8988T (cell line): Measurements from ENCODE around the gene E2F2.

ENCODE experiments used
- DNase-seq: peaks from one replicate; pipeline ENCODE4 v3.0.0; 2011

The E2F2 gene

DNA sequence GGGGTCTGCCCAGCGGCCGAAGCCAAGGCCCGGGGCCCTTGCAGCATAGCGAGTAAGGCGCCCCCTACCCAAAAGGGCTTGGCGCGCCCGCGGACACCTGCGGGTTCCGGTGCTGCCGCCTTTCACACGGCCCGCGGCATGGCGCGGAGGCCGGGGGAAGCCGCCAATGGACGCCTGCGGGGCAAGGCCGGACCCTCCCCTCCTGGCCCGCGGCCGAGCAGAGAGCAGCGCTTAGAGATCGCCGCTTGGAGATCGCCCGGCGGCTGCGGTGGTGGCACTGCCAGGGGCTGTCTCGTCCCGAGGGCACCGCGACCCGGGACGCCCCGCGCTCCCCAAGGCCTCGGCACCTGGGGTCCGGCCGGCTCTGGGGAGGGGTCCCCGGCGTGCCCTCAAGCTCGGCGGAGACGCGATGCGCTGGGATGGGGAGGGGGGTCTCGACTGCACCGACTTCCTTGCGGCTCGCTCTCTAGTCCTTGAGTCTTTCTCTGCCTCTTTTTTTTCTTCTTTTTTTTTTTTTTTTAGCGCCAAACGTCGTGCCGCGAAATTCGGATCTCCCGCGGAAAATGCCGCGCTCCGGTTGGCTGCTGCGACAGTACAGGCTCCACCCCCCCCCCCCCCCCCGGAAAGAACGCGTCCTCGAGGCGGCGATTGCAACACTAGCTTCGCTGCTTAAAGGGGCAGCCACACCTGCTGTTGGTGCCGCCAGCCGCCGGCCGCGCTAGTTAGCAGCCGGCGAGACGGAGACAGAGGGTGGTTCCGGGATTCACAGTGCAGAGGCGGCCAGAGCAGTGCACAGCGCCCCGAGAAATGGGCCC is at the start of gene E2F2:
E2F2 (minus strand) TSS at position 487 of the 815 bp plus-strand sequence; CDS start at position 47, 440 bp downstream.
- DNase-seq, result peak; percentile 61

GRCh38 chr1:23578997-23579363 is 47.9 kb upstream of the E2F2 start:
- no peak for DNase-seq

DNA sequence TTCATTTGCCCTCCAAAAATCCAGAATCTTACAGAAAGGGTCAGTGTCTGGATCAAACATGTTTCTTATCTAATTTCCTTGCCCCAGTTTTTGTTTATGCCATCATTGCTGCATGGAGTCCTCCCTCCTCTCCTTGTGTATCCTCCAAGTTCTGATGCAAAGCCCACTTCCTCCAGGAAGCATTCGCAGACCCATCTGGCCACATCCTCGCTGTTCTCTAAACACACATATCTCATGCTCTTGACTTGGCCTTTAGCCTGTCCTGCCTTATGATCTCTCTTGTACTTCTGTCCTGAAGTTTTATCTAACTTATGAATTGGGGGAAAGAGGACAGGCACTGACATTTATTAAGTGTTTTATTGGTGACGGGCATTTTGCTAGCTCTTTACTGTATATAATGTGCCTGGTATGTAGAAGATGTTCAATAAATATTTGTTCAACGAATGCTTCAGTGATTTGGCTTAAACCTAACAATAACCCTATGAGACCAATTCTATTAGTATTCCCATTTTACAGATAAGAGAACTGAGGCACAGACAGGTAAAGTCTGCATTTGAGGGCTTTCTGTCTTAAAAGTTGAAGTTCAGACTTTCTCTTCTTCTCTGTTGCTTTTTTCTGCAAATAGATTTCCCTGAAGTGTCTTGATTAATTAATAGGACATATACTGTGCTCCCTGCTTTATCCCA is 47.4 kb upstream of the E2F2 start:
- no peak for DNase-seq

GRCh38 chr1:23577056-23578004 is 46.3 kb upstream of the E2F2 start:
- DNase-seq, result no peak

DNA sequence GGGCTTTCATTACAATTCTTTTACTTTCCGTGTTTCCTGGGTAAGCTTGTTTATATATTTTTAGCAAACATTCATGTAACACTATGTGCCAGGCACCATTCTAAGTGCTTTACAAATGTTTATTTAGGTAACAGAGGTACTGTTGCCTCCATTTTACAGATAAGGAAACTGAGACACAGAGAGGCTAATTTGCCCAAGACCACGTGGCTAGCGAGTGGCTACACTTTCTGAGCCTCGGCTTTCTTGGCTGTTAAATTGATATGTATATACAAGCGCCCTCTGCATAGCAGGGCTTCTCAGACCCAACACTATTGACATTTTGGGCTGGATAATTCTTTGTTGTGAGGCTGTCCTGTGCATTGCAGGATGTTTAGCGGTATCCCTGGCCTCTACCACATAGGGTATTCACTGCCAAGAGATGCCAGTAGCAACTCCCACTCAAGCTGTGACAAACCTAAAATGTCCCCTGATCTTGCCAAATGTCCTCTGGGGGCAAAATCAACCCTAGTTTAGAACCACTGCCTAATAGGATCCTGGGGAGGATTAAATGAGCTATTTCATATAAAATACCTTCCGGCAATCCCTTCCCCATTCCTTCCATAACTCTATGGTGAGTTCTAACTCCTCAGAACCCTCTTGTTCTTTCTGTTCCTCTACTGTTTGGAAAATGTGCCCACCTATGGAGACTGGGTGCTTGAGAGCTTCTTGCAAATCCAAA is 45.5 kb upstream of the E2F2 start:
- no peak for DNase-seq

- no peak for DNase-seq
Measured at GRCh38 chr1:23575226-23575810, 44.3 kb upstream of the E2F2 start.

DNA sequence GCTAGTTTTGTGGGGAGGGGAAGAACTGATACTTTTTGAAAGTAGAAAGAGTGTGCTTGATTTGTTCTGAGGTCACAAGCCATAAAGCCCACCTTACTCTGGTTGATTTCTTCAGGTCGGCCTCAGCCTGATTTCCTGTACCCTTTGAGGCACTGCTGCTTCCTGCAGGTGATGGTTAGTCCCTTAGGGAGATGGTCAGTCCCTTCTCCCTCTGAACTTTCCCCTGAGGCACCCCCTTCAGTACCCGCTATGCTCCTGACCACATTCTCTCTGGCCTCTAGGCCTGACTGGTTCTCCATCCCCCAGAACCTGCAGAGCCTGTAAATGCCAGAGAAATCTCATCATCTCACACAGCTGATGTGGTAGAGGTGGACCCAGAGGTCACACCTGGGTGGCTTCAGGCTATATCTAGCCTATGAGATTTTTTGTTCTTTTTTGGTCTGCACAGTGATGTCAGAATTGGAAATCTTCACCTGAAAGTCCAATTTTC is 43.3 kb upstream of the E2F2 start:
- DNase-seq, result no peak

GRCh38 chr1:23573574-23574182 is 42.6 kb upstream of the E2F2 start:
- no peak for DNase-seq

DNA sequence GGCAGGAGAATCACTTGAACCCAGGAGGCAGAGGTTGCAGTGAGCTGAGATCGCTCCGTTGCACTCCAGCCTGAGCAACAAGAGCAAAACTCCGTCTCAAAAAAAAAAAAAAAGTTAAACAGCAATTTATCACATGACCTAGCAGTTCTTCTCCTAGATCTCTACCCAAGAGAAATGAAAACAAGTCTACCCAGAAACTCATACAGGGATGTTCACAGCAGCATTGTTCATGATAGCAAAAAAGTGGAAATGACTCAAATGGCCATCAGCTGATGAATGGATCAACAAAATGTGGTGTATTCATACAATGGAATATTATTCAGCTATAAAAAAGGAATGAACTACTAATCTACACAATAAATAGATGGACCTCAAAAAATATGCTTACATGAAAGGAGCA is 40.4 kb upstream of the E2F2 start:
- DNase-seq, result no peak

DNA sequence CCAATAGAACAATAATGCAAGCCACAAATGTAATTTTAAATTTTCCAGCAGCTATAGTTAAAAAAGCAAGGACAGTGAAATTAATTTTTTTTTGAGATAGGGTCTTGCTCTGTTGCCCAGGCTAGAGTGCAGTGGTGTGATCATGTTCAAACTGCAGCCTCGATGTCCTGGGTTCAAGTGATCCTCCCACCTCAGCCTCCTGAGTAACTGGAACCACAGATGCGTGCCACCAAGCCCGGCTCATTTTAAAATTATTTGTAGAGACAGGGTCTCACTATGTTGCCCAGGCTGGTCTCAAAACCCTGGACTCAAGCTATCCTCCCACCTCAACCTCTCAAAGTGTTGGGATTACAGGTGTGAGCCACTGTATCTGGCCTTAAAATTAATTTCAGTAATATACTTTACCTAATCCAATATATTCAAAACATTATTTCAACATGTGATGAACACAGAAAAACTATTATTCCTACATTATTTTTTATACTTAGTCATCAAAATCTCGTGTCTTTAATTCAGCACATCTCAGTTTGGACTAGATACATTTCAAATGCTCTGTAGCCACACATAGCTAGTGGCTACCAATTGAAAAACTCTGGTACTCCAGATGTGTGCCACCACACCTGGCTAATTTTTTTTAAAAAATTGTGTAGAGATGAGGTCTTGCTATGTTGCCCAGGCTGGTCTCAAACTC is 39.1 kb upstream of the E2F2 start:
- DNase-seq, result no peak

GRCh38 chr1:23568608-23569383 is 37.8 kb upstream of the E2F2 start:
- no peak for DNase-seq

DNA sequence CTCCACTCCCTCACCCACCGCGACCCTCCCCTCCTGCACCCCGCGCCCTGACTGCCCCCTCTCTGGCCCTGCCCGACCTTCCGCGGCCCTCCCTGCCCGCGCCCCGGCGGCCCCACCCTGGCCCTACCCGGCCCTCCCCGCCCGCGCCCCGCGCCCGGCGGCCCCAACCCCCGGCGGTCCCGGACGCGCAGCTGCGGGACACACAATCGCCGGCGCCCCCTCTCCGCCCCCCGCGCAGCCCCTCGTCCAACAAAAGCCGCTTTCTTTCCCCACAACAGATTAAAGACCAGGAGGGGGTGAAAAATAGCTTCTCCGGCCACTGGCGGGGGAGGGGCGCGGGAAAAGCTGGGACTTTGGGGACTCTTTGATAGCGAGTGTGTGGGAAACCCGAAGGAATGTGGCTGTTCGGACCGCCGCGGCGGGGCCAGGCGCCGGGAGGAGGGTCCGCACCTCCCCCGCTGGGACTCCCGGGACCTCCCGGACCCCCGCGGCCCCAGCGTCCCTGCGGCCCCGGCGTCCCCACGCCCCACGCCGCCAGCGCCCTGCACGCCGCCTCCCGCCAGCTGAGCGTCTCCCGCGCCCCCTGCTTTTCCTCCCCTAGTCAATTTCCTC is 37.1 kb upstream of the E2F2 start:
- no peak for DNase-seq

DNA sequence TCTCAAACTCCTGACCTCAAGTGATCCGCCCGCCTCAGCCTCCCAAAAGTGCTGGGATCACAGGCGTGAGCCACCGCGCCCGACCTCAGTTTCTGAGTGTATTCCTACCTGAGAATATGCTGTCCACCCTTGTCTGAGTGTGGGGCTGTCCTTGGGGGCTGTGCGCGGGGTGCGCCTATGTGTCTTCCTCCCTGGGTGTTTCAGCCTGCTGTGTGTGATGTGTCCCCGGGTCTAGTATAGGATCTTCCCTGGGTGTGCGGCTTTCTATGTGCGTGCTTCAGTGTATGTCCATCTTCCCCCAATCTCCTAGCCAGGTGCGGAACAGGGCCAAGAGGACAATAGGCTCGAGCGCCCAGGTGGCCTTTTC is 36.6 kb upstream of the E2F2 start:
- no peak for DNase-seq

DNA sequence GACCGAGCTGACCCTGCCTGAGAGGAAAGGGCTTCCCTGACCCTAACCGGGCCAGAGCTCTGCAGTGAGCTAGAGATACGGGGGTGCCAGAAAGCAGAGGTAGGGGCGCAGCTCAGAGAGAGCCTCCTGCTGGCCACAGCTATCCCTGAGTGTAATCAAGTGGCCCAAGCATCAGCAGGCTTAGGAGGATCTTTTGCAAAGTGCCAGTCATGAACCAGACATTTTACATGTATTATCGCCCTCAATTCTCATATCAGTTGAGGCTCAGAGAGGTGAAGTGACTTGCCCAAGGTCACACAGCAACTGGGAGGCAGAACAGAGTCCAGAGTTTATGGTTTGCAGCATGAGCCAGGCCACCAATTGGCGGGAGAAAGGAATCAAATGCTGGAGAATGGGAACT is 35.3 kb upstream of the E2F2 start:
- DNase-seq, result no peak

GRCh38 chr1:23565776-23566175 is 34.7 kb upstream of the E2F2 start:
- DNase-seq, result no peak

- DNase-seq, result no peak
Measured at GRCh38 chr1:23564529-23565122, 33.6 kb upstream of the E2F2 start.

- no peak for DNase-seq
Measured at GRCh38 chr1:23563755-23564374, 32.8 kb upstream of the E2F2 start.

- no peak for DNase-seq
Measured at GRCh38 chr1:23563003-23563402, 32.0 kb upstream of the E2F2 start.
